Measurements from ENCODE around the gene AUTS2. TPM values are rescaled to one million over a fixed set of nuclear protein-coding genes. Genes with fewer than 3 reads are reported as not detected.

The AUTS2 gene
- total and polyA plus RNA-seq, 10 donors, result 6.1 to 54.8 (median 29.1) TPM

- no peaks in the 10 kb centered on the region for H3K36me3 ChIP-seq
- no peak for TF ChIP-seq POLR2AphosphoS5 (IDR thresholded peaks at IDR 0.05)
- no peak for TF ChIP-seq CTCF (IDR thresholded peaks at IDR 0.05 in 8 of 11, conservative IDR thresholded peaks at IDR 0.05 in 3 of 11)
- intact Hi-C loops (cut with DNase I; ENCODE audit: low total_unique reads), result no loop called here
- H3K27me3 ChIP-seq (replicated peaks in 1 of 7), result no peaks in the 10 kb centered on the region
- no peak for DNase-seq
- no peaks in the 10 kb centered on the region for H3K9me3 ChIP-seq
- no peak overlapping the region for H3K27ac ChIP-seq
- WGBS, 5 donors, result 91 to 94% (median 93%) methylated on average over 8 of the region's 8 CpGs
- no peak overlapping the region for H3K4me3 ChIP-seq
- H3K4me1 ChIP-seq, result no peaks in the 10 kb centered on the region
Observed at GRCh38 chr7:70634071-70634470, 1035.8 kb downstream of the AUTS2 start.

- intact Hi-C loops (cut with DNase I; ENCODE audit: low total_unique reads), result no loop called here
Observed at GRCh38 chr7:70634610-70635068, 1036.4 kb downstream of the AUTS2 start.

GRCh38 chr7:70635633-70636032 lies 1037.4 kb downstream of the AUTS2 start:
- Histone ChIP-seq H3K36me3 (no peaks in the 10 kb centered on the region), H3K9me3 (no peaks in the 10 kb centered on the region), H3K4me1 (no peaks in the 10 kb centered on the region), H3K4me3 (no peak overlapping the region), H3K27ac (no peak overlapping the region), H3K27me3 (replicated peaks in 1 of 7) (no peaks in the 10 kb centered on the region)
- DNase-seq, result no peak
- intact Hi-C loops (cut with DNase I; ENCODE audit: low total_unique reads), result no loop called here
- WGBS, 5 donors, result 78 to 100% (median 88%) methylated on average over 1 of the region's 1 CpG
- TF ChIP-seq POLR2AphosphoS5 (IDR thresholded peaks at IDR 0.05) (no peak), CTCF (IDR thresholded peaks at IDR 0.05 in 8 of 11, conservative IDR thresholded peaks at IDR 0.05 in 3 of 11) (no peak), POLR2A (IDR thresholded peaks at IDR 0.05) (no peak)

More at GRCh38 chr7:70634610-70635068, 1036.4 kb downstream of the AUTS2 start:
- DNase-seq, result no peak
- Histone ChIP-seq H3K9me3 (no peaks in the 10 kb centered on the region), H3K36me3 (no peaks in the 10 kb centered on the region), H3K4me1 (no peaks in the 10 kb centered on the region), H3K4me3 (no peak overlapping the region), H3K27me3 (replicated peaks in 1 of 7) (no peaks in the 10 kb centered on the region), H3K27ac (no peak overlapping the region)
- WGBS, 5 donors, result 85 to 92% (median 88%) methylated on average over 8 of the region's 8 CpGs
- no peak for TF ChIP-seq POLR2A (IDR thresholded peaks at IDR 0.05)
- no peak for TF ChIP-seq POLR2AphosphoS5 (IDR thresholded peaks at IDR 0.05)
- TF ChIP-seq CTCF (IDR thresholded peaks at IDR 0.05 in 8 of 11, conservative IDR thresholded peaks at IDR 0.05 in 3 of 11), result no peak

GRCh38 chr7:70636169-70636568 lies 1037.9 kb downstream of the AUTS2 start:
- WGBS, 5 donors, result 88 to 98% (median 95%) methylated on average over 3 to 6 of the region's 6 CpGs
- TF ChIP-seq POLR2A (IDR thresholded peaks at IDR 0.05) (no peak), POLR2AphosphoS5 (IDR thresholded peaks at IDR 0.05) (no peak), CTCF (IDR thresholded peaks at IDR 0.05 in 8 of 11, conservative IDR thresholded peaks at IDR 0.05 in 3 of 11) (no peak)
- DNase-seq, result no peak
- no peaks in the 10 kb centered on the region for H3K4me1 ChIP-seq
- no peaks in the 10 kb centered on the region for H3K9me3 ChIP-seq
- H3K36me3 ChIP-seq, result peaks cover 0 to 4% (median 0%) of the 10 kb centered on the region in 6 donors
- H3K4me3 ChIP-seq, result no peak overlapping the region
- intact Hi-C loops (cut with DNase I; ENCODE audit: low total_unique reads), result no loop called here
- no peak overlapping the region for H3K27ac ChIP-seq
- no peaks in the 10 kb centered on the region for H3K27me3 ChIP-seq (replicated peaks in 1 of 7)

Measured in spleen (tissue), 11 donors.